Measurements from ENCODE around the gene TEX2.

The TEX2 gene

GRCh38 chr17:64111831-64112230 is 151.2 kb downstream of the TEX2 start:
- no peak for DNase-seq (ENCODE audit: low read depth)

- no peak for DNase-seq (ENCODE audit: low read depth)
Observed at GRCh38 chr17:64110379-64111152, 152.5 kb downstream of the TEX2 start.

- DNase-seq (ENCODE audit: low read depth), result no peak
Observed at GRCh38 chr17:64109400-64109799, 153.7 kb downstream of the TEX2 start.

GRCh38 chr17:64107500-64108236 is 155.4 kb downstream of the TEX2 start:
- DNase-seq (ENCODE audit: low read depth), result no peak

GRCh38 chr17:64106918-64107317 is 156.1 kb downstream of the TEX2 start:
- no peak for DNase-seq (ENCODE audit: low read depth)

- DNase-seq (ENCODE audit: low read depth), result no peak
Observed at GRCh38 chr17:64103391-64104364, 159.4 kb downstream of the TEX2 start.

GRCh38 chr17:64102627-64103390 is 160.3 kb downstream of the TEX2 start:
- DNase-seq (ENCODE audit: low read depth), result no peak

GRCh38 chr17:64099543-64099942 is 163.5 kb downstream of the TEX2 start:
- DNase-seq (ENCODE audit: low read depth), result no peak

Data from stromal cell of bone marrow (primary cell).